Esophagus muscularis mucosa (tissue), 3 donors: ENCODE results near the gene FSCN2.

Experiments
- EP300 ChIP-seq: sonication (generic); formaldehyde crosslinking; IDR thresholded peaks from one replicate; pipeline ENCODE4 v1.6.1; 2017; ENCODE audit warnings: antibody characterized with exemption
- POLR2AphosphoS5 ChIP-seq, 2 donors: sonication (generic); formaldehyde crosslinking; IDR thresholded peaks; one replicate each; pipeline ENCODE4 v1.6.1; 2017; ENCODE audit warnings: antibody characterized with exemption in 2 of 2

DNA sequence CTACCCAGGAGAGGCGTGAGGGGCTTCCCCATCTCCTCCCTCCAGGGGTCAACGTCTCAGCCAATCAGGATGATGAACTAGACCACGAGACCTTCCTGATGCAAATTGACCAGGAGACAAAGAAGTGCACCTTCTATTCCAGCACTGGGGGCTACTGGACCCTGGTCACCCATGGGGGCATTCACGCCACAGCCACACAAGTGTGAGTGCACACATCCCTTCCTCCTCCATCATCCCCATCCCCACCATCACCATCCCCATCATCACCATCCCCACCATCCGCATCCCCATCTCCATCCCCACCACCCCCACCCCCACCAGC lies 6.8 kb downstream of the FSCN2 start:
- TF ChIP-seq EP300 (no peak), POLR2AphosphoS5 (IDR thresholded peaks at IDR 0.05) (no peak)
